ENCODE data around the gene PROSER2. TPM values are rescaled to one million over a fixed set of nuclear protein-coding genes. Genes with fewer than 3 reads are reported as not detected.

The PROSER2 gene
- total RNA-seq, 1 donor from 2014 or later = 15.2 TPM

DNA sequence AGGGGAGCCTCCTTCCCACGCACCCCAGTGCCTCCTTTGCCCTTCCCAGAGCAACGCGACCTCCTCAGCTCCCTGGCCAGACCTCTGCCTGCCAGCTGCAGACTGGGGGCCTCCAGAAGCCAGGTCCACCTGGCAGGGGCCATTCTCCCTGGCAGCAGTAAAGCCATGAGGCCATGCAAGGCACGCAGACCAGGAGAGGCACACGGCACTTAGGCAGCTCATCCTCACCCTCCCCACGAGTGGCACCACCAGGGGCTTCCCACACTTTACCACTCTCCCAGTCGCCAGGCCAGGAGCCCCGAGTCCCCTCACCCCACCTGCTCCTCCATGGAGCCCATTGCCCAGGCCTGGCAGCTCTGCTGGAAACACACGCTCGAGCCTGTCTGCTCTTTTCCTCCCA, 85.4 kb downstream of the PROSER2 start:
- TF ChIP-seq, protein P1, sequence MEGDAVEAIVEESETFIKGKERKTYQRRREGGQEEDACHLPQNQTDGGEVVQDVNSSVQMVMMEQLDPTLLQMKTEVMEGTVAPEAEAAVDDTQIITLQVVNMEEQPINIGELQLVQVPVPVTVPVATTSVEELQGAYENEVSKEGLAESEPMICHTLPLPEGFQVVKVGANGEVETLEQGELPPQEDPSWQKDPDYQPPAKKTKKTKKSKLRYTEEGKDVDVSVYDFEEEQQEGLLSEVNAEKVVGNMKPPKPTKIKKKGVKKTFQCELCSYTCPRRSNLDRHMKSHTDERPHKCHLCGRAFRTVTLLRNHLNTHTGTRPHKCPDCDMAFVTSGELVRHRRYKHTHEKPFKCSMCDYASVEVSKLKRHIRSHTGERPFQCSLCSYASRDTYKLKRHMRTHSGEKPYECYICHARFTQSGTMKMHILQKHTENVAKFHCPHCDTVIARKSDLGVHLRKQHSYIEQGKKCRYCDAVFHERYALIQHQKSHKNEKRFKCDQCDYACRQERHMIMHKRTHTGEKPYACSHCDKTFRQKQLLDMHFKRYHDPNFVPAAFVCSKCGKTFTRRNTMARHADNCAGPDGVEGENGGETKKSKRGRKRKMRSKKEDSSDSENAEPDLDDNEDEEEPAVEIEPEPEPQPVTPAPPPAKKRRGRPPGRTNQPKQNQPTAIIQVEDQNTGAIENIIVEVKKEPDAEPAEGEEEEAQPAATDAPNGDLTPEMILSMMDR (IDR thresholded peaks at IDR 0.05) = no peak
- Mint-ChIP-seq H3K27ac (ENCODE audit: unreplicated experiment) (no peak overlapping the region), H3K4me1 (ENCODE audit: low read depth) (peaks cover 2% of the 10 kb centered on the region), H3K27me3 (ENCODE audit: low read depth) (no peaks in the 10 kb centered on the region), H3K36me3 (ENCODE audit: low read depth) (no peaks in the 10 kb centered on the region), H3K9me3 (ENCODE audit: low read depth) (no peaks in the 10 kb centered on the region), H3K4me3 (ENCODE audit: unreplicated experiment) (no peak overlapping the region)
- no peak for DNase-seq (ENCODE audit: low spot score)

DNA sequence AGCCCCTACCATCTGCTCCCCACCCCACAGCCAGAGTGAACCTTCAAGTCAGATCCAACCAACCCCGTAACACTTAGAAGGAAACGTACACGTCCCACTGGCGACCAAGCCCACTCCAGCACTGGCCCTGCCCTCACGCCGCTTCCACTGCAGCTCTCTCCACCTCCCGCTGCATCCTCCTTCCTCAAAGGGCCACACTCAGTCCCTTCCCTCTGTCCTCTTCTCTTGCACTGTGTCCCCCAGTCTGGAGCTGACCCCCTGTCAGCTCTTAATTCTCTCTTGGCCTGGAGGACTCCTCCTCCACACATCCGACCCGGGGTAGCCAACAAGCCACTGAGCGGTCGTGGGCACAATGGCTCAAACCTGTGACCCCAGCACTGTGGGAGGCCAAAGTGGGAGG, 85.8 kb downstream of the PROSER2 start:
- Mint-ChIP-seq H3K27me3 (ENCODE audit: low read depth) (no peaks in the 10 kb centered on the region), H3K4me3 (ENCODE audit: unreplicated experiment) (no peak overlapping the region), H3K27ac (ENCODE audit: unreplicated experiment) (no peak overlapping the region), H3K9me3 (ENCODE audit: low read depth) (no peaks in the 10 kb centered on the region), H3K36me3 (ENCODE audit: low read depth) (no peaks in the 10 kb centered on the region), H3K4me1 (ENCODE audit: low read depth) (peaks cover 2% of the 10 kb centered on the region)
- no peak for DNase-seq (ENCODE audit: low spot score)
- TF ChIP-seq, protein P1 (IDR thresholded peaks at IDR 0.05) = no peak

DNA sequence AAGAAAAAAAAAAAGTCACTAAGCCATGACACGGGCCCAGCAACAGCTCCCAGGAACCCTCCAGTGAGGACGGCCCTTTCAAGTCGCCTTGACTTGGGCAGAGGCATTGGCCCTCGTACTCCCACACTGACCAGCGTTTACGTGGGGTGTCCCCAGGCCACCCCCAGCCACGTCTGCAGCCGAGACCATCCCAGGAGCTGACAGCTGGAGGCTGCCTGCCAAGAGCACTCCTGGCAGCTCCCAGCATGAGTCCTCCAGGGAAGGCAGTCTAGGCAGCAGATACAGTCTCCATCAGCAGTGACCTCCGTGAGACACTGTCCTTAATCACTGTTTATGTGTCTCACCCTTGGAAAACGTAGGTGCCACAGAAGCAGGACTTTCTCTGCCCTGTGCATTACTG, 86.5 kb downstream of the PROSER2 start:
- H3K4me1 Mint-ChIP-seq (ENCODE audit: low read depth) = peaks cover 2% of the 10 kb centered on the region
- TF ChIP-seq, protein P1 (IDR thresholded peaks at IDR 0.05) = no peak
- no peak for DNase-seq (ENCODE audit: low spot score)
- no peaks in the 10 kb centered on the region for H3K9me3 Mint-ChIP-seq (ENCODE audit: low read depth)
- H3K36me3 Mint-ChIP-seq (ENCODE audit: low read depth) = no peaks in the 10 kb centered on the region
- no peak overlapping the region for H3K4me3 Mint-ChIP-seq (ENCODE audit: unreplicated experiment)
- no peaks in the 10 kb centered on the region for H3K27me3 Mint-ChIP-seq (ENCODE audit: low read depth)
- no peak overlapping the region for H3K27ac Mint-ChIP-seq (ENCODE audit: unreplicated experiment)

DNA sequence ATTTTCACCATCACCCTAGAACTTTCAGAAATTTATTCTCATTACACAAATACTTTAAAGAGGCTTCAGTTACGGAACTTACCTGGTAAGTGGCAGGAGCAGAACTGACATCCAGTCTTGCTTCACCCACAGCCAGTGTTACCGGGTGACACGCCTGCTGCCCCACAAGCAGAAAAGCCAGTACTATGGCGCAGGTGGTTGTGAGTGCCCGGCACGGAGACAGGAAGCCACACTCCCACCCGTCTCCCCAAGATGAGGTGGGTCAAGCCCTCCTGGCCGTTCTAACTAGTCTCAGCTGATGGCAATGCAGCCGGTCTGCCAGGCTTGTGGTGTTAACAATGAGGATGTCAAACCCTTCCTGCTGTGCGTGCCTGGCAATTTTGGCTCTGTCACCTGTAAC, 86.9 kb downstream of the PROSER2 start:
- DNase-seq (ENCODE audit: low spot score) = no peak
- Mint-ChIP-seq H3K9me3 (ENCODE audit: low read depth) (no peaks in the 10 kb centered on the region), H3K36me3 (ENCODE audit: low read depth) (no peaks in the 10 kb centered on the region), H3K4me1 (ENCODE audit: low read depth) (peaks cover 2% of the 10 kb centered on the region), H3K4me3 (ENCODE audit: unreplicated experiment) (no peak overlapping the region), H3K27ac (ENCODE audit: unreplicated experiment) (no peak overlapping the region), H3K27me3 (ENCODE audit: low read depth) (no peaks in the 10 kb centered on the region)
- TF ChIP-seq, protein P1 (IDR thresholded peaks at IDR 0.05) = no peak

DNA sequence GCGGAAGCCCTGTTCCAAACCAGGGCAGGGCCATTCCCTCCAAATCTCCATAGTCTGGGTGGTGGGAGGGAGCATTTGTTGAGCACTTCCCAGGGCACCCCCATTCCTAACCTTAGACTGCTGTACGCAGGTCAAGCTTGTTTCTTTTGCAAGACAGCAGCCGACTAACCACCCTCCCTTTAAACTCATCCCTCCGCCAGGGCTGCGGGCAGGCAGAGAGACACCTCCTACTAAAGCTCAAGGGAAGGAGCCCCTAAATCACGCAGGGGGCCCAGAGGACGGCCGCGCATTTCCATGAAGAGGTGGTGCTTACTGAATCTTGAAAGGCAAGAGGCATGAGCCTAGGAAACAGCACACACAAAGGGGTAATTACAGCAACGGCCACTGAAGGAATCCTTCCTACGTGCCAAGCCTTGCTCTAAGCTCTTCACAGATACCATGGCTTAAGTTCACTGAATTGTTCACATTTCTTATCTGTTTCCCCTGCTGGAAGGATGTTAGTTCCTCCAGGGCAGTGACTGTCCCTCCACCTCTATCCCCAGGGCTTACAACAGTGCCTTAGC, 90.0 kb downstream of the PROSER2 start:
- no peak overlapping the region for H3K27ac Mint-ChIP-seq (ENCODE audit: unreplicated experiment)

More for the DNA sequence above, 90.0 kb downstream of the PROSER2 start:
- TF ChIP-seq, protein P1 (IDR thresholded peaks at IDR 0.05) = no peak
- no peak overlapping the region for H3K4me3 Mint-ChIP-seq (ENCODE audit: unreplicated experiment)
- no peaks in the 10 kb centered on the region for H3K9me3 Mint-ChIP-seq (ENCODE audit: low read depth)
- no peak for DNase-seq (ENCODE audit: low spot score)
- H3K4me1 Mint-ChIP-seq (ENCODE audit: low read depth) = peaks cover 9% of the 10 kb centered on the region
- no peaks in the 10 kb centered on the region for H3K36me3 Mint-ChIP-seq (ENCODE audit: low read depth)
- H3K27me3 Mint-ChIP-seq (ENCODE audit: low read depth) = no peaks in the 10 kb centered on the region
